ENCODE data around the gene ETV5.

DNA sequence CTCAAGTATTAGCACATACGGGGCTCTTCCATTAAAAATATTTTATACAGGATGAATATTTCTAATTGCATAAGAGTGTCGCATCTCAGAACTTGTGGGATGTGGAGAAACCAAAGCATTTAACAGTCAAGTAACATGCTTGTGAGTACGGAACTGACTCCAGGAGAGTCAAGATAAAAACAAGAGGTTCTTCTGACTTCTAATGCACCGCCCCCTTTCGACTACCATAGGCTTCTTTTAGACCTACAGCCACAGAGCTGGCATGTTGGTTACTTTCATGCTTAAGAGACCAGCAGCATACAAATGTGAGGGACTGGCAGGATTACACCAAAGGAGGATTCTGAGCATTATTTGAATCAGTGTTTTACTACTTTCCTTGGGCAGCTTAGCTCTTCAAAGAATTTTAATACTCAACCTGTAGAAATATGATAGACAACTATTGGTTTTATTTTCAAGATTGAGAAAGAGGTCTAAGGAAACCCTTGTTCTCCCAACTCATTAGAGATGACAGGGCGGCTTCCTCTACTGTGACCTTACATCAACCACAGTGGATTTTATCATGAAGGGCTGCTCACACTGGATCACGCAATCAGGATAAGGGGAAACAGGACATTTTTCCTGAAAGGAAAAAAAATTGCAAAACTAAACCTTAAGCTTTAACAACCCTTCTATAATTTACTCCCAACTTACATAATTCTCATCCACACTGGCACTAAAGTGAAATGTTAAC lies 14.0 kb downstream of the ETV5 start:
- TF ChIP-seq, protein P1, sequence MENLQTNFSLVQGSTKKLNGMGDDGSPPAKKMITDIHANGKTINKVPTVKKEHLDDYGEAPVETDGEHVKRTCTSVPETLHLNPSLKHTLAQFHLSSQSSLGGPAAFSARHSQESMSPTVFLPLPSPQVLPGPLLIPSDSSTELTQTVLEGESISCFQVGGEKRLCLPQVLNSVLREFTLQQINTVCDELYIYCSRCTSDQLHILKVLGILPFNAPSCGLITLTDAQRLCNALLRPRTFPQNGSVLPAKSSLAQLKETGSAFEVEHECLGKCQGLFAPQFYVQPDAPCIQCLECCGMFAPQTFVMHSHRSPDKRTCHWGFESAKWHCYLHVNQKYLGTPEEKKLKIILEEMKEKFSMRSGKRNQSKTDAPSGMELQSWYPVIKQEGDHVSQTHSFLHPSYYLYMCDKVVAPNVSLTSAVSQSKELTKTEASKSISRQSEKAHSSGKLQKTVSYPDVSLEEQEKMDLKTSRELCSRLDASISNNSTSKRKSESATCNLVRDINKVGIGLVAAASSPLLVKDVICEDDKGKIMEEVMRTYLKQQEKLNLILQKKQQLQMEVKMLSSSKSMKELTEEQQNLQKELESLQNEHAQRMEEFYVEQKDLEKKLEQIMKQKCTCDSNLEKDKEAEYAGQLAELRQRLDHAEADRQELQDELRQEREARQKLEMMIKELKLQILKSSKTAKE (IDR thresholded peaks at IDR 0.05; ENCODE audit: low read depth, poor library complexity, severe bottlenecking): no peak
- TF ChIP-seq EZH2 (IDR thresholded peaks at IDR 0.05; ENCODE audit: borderline replicate concordance, control insufficient read depth, low read depth, low read length) (no peak), MEF2A (IDR thresholded peaks at IDR 0.05; ENCODE audit: insufficient read depth, low read depth, low read length) (no peak), ETV6 (conservative IDR thresholded peaks at IDR 0.05 in 1 of 2, IDR thresholded peaks at IDR 0.05 in 1 of 2; ENCODE audit: borderline replicate concordance in 1 of 2, low read depth in 1 of 2) (no peak), CTCF (IDR thresholded peaks at IDR 0.05 in 2 of 3, conservative IDR thresholded peaks at IDR 0.05 in 1 of 3; ENCODE audit: control insufficient read depth in 2 of 3, extremely low read depth in 1 of 3, insufficient read depth in 1 of 3, low read depth in 3 of 3, low read length in 3 of 3) (no peak)

Measured in GM12878 (cell line).